ENCODE data around the gene DENND1C. TPM values are rescaled to one million over a fixed set of nuclear protein-coding genes. Genes with fewer than 3 reads are reported as not detected.

Gene DENND1C
- total RNA-seq, 2 donors from 2014 or later: 2.7 to 3.9 TPM

DNA sequence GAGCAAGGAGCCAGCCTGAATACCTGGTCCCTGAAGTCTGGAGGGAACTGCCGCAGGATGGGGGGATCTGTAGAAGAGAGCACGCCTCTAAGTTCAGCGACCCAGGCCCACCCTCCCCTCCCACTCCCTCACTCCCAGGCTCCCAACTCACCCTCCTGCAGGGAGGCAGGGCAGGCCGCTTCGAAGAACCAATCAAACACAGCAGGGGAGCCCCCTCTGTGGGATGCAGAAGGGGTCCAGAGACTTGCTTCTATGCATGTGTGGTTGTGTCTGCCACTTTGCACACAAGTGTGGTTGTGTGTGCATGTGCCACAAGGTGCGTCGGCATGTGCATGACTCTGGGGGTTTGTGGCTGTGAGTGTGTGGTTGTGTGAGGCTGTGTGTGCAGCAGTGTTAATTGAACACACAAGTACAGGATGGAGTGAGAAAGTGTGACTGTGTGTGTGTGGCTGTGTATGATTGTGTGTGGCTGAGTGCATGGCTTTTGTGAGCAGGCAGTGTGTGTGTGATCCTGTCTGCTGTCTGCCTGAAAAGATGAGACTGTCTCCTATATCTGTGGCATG lies 1.7 kb downstream of the DENND1C start:
- ATAC-seq (ENCODE audit: insufficient number of reproducible peaks, low FRiP score, low read depth) (no peak), DNase-seq (ENCODE audit: low spot score) (no peak)
- Histone ChIP-seq H3K27ac (no peak overlapping the region), H3K4me1 (ENCODE audit: control insufficient read depth in 1 of 2, low read depth in 2 of 2) (peaks cover 0 to 12% of the 10 kb centered on the region in 2 donors), H3K4me3 (no peak overlapping the region), H3K36me3 (no peaks in the 10 kb centered on the region), H3K27me3 (replicated peaks; ENCODE audit: insufficient read depth) (no peaks in the 10 kb centered on the region), H3K9me3 (no peaks in the 10 kb centered on the region)
- TF ChIP-seq, protein P1, sequence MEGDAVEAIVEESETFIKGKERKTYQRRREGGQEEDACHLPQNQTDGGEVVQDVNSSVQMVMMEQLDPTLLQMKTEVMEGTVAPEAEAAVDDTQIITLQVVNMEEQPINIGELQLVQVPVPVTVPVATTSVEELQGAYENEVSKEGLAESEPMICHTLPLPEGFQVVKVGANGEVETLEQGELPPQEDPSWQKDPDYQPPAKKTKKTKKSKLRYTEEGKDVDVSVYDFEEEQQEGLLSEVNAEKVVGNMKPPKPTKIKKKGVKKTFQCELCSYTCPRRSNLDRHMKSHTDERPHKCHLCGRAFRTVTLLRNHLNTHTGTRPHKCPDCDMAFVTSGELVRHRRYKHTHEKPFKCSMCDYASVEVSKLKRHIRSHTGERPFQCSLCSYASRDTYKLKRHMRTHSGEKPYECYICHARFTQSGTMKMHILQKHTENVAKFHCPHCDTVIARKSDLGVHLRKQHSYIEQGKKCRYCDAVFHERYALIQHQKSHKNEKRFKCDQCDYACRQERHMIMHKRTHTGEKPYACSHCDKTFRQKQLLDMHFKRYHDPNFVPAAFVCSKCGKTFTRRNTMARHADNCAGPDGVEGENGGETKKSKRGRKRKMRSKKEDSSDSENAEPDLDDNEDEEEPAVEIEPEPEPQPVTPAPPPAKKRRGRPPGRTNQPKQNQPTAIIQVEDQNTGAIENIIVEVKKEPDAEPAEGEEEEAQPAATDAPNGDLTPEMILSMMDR (IDR thresholded peaks at IDR 0.05): no peak

DNA sequence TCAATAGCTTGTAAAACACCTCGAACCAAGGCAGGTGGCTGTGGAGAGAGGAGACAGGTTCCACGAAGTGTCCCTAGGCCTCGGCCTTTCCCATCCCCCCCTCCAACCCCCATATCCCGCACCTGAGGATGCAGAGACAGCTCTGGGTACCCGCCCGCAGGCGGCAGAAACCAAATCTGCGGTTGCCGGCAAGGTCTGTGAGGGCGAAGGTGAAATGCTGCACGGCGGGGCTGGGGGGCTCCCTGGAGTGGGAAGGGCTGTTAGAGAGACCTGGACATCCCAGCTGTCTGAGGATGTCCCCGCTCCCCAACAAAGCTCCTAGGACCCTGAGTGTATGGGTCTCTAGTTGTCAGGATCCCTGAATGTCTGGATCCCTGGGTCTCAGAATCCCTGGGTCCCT lies 2.8 kb downstream of the DENND1C start:
- Histone ChIP-seq H3K9me3 (no peaks in the 10 kb centered on the region), H3K27ac (no peak overlapping the region), H3K4me3 (no peak overlapping the region), H3K36me3 (no peaks in the 10 kb centered on the region), H3K4me1 (ENCODE audit: control insufficient read depth in 1 of 2, low read depth in 2 of 2) (peaks cover 0 to 12% of the 10 kb centered on the region in 2 donors), H3K27me3 (replicated peaks; ENCODE audit: insufficient read depth) (no peaks in the 10 kb centered on the region)
- TF ChIP-seq, protein P1 (IDR thresholded peaks at IDR 0.05): no peak
- ATAC-seq (ENCODE audit: insufficient number of reproducible peaks, low FRiP score, low read depth) (no peak), DNase-seq (ENCODE audit: low spot score) (no peak)

DNA sequence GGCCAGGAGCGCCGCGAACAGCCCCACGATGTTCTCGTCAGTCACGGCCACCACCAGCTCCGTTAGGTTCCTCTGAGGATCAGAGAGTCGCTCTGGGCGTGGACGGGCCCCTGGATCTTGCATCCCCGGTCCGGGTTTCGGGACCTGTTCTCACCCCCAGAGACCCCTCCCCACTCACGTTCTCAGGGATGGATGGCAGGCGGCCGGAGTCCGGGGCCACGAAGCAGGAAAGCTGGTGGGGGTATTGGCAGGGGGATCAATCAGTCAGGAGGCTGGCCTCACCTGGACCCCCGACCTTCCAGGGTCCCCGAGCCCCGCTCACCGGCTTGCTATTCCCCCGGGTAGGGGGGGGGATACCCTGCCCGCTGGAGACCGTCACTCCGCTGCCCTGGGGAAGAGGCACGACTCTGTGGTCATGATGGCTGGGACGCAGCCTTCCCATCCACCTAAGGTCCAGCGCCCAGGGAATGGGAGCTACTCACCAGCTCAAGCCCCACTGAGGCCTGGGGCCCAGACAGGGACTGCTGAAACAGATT lies 4.6 kb downstream of the DENND1C start:
- Histone ChIP-seq H3K27me3 (replicated peaks; ENCODE audit: insufficient read depth) (no peaks in the 10 kb centered on the region), H3K4me1 (ENCODE audit: control insufficient read depth in 1 of 2, low read depth in 2 of 2) (peaks cover 0 to 12% of the 10 kb centered on the region in 2 donors), H3K4me3 (peak overlapping the region; percentile 12), H3K27ac (no peak overlapping the region), H3K9me3 (no peaks in the 10 kb centered on the region), H3K36me3 (no peaks in the 10 kb centered on the region)
- TF ChIP-seq, protein P1 (IDR thresholded peaks at IDR 0.05): no peak
- DNase-seq (ENCODE audit: low spot score) (no peak), ATAC-seq (ENCODE audit: insufficient number of reproducible peaks, low FRiP score, low read depth) (no peak)

DNA sequence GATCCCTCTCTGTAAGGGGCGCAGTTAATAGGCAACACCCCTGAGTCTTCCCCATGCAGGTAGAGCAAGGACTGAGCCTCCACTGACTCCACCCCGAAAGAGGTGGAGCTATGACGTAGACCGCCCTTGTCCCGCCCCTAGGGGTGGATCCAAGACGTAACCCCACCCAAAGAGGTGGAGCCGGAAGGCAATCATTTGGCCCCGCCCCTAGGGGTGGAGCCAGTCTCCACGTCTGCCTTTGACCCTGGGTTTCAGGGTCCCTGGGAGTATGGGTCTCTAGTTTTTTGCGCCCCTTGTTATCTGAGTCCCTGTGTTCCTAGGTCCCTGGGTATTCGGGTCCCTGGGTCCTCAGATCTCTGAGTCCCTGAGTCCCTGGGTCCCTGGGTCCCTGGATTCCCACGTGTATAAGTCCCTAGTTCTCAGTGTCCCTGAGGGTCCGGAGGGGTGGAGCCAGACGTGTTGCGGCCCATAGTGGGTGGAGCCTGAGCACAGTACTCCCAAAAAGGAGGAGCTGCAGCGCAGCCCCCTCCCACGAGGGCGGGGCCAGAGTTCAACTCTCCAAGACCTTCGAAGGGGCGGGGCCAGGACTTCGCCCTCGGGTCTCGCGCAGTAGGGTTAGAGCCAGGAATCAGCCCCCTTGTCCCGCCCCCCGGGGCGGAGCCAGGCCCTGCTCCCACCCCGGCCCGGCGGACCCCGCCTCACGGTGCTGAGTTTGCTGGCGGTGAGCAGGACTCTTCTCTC lies 5.3 kb downstream of the DENND1C start:
- H3K27ac ChIP-seq: no peak overlapping the region
- H3K9me3 ChIP-seq: no peaks in the 10 kb centered on the region
- H3K27me3 ChIP-seq (replicated peaks; ENCODE audit: insufficient read depth): no peaks in the 10 kb centered on the region
- no peaks in the 10 kb centered on the region for H3K36me3 ChIP-seq
- TF ChIP-seq, protein P1 (IDR thresholded peaks at IDR 0.05): no peak
- ATAC-seq (ENCODE audit: insufficient number of reproducible peaks, low FRiP score, low read depth) (no peak), DNase-seq (ENCODE audit: low spot score) (no peak)
- peak overlapping the region; percentile 12 for H3K4me3 ChIP-seq
- peaks cover 0 to 12% of the 10 kb centered on the region in 2 donors for H3K4me1 ChIP-seq (ENCODE audit: control insufficient read depth in 1 of 2, low read depth in 2 of 2)

DNA sequence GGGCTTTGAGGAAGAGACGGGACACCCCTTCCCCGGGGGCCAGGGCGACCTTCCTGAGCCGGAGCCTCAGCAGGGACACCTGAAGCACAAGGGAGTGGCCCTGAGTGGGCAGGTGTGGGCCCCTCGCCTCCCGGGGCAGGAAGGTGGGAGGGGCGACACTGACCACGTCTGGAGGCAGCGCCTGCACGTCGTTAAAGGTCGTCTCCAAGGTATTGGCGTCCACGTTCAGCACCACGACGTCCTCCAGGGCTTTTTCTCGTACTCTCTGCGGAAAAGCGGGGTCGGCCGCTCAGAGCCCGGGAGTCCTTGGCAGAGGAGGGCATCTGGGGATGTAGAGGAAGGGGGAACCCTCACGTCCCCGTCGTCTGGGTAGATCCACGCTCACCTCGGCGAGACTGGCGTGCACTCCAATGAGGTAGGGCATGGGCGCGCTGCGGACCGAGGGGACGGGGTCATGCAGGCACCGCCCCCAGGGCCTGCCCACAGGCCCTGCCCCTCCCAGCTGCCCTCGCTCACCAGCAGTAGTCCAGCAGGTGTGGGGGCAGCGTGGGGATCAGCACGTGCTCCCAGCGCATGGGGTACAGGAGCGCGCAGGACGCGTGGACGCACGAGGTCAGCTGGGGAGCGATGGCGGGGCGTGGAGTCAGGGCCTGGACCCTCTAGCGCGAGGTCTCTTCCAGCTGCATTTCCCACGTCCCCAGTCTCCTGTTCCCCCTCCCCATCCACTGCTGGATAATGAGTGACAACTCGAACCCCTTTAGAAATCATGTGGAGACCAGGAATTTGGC lies 6.1 kb downstream of the DENND1C start:
- DNase-seq (ENCODE audit: low spot score) (no peak), ATAC-seq (ENCODE audit: insufficient number of reproducible peaks, low FRiP score, low read depth) (no peak)
- TF ChIP-seq, protein P1 (IDR thresholded peaks at IDR 0.05): no peak
- Histone ChIP-seq H3K27ac (no peak overlapping the region), H3K27me3 (replicated peaks; ENCODE audit: insufficient read depth) (no peaks in the 10 kb centered on the region), H3K4me3 (no peak overlapping the region), H3K4me1 (ENCODE audit: control insufficient read depth in 1 of 2, low read depth in 2 of 2) (peaks cover 0 to 12% of the 10 kb centered on the region in 2 donors), H3K36me3 (no peaks in the 10 kb centered on the region), H3K9me3 (no peaks in the 10 kb centered on the region)

Data from thoracic aorta (tissue), 2 donors.